ENCODE measurements around the gene CHPF.

CHPF gene

DNA sequence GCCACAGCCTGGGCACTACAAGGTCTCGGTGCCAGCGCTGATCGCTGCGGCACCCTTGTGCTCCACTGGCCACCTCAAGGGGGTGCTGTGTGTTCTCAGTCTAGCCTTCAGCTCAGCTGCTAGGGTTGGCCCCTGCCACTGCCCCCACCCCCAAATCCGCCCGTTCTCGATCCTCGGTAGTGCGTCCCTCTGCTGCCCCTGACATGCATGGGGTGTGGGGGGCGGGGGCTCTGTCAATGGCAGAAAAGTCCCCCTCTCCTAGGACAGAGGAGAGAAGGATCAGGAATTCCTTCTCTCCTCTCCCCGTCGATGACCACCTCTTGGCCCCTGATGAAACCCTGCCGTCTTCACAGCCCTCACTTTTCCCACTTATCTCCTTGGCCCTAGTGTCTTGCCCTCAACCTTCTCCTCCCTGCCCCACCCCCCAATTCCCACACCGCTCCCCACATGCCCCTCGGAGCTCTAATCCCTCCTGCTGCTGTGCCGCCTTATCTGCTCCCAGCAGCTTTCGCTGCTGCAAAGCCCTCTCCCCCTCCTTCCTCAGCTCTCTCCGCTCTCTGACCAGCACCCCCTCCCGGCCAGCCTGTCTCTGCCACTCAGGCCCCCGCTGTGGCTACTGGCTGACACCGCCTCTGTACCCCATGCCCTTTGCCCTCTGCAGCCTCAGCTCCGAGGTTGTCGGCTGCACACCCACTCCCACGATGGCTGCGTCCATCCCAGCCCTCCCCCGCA is 33.7 kb downstream of the CHPF start:
- H3K36me3 Mint-ChIP-seq (ENCODE audit: low read depth): peaks cover 3% of the 10 kb centered on the region
- H3K9me3 Mint-ChIP-seq: no peaks in the 10 kb centered on the region
- H3K4me3 Mint-ChIP-seq: no peak overlapping the region
- peaks cover 4% of the 10 kb centered on the region for H3K4me1 Mint-ChIP-seq (ENCODE audit: low read depth)
- peaks cover 49% of the 10 kb centered on the region for H3K27me3 Mint-ChIP-seq (ENCODE audit: low read depth)
- no peak overlapping the region for H3K27ac Mint-ChIP-seq

GRCh38 chr2:219508971-219509779 is 34.4 kb downstream of the CHPF start:
- H3K27me3 Mint-ChIP-seq (ENCODE audit: low read depth): peaks cover 44% of the 10 kb centered on the region
- peaks cover 6% of the 10 kb centered on the region for H3K36me3 Mint-ChIP-seq (ENCODE audit: low read depth)
- H3K4me1 Mint-ChIP-seq (ENCODE audit: low read depth): peaks cover 3% of the 10 kb centered on the region
- H3K27ac Mint-ChIP-seq: no peak overlapping the region
- no peak overlapping the region for H3K4me3 Mint-ChIP-seq
- H3K9me3 Mint-ChIP-seq: no peaks in the 10 kb centered on the region

GRCh38 chr2:219508444-219508734 is 35.2 kb downstream of the CHPF start:
- peaks cover 14% of the 10 kb centered on the region for H3K36me3 Mint-ChIP-seq (ENCODE audit: low read depth)
- H3K27ac Mint-ChIP-seq: no peak overlapping the region
- H3K9me3 Mint-ChIP-seq: no peaks in the 10 kb centered on the region
- H3K4me3 Mint-ChIP-seq: no peak overlapping the region
- peaks cover 36% of the 10 kb centered on the region for H3K27me3 Mint-ChIP-seq (ENCODE audit: low read depth)
- H3K4me1 Mint-ChIP-seq (ENCODE audit: low read depth): peaks cover 3% of the 10 kb centered on the region

GRCh38 chr2:219507581-219508443 is 35.8 kb downstream of the CHPF start:
- H3K9me3 Mint-ChIP-seq: no peaks in the 10 kb centered on the region
- H3K4me1 Mint-ChIP-seq (ENCODE audit: low read depth): peaks cover 3% of the 10 kb centered on the region
- peaks cover 31% of the 10 kb centered on the region for H3K27me3 Mint-ChIP-seq (ENCODE audit: low read depth)
- H3K36me3 Mint-ChIP-seq (ENCODE audit: low read depth): peaks cover 15% of the 10 kb centered on the region
- no peak overlapping the region for H3K27ac Mint-ChIP-seq
- H3K4me3 Mint-ChIP-seq: no peak overlapping the region

DNA sequence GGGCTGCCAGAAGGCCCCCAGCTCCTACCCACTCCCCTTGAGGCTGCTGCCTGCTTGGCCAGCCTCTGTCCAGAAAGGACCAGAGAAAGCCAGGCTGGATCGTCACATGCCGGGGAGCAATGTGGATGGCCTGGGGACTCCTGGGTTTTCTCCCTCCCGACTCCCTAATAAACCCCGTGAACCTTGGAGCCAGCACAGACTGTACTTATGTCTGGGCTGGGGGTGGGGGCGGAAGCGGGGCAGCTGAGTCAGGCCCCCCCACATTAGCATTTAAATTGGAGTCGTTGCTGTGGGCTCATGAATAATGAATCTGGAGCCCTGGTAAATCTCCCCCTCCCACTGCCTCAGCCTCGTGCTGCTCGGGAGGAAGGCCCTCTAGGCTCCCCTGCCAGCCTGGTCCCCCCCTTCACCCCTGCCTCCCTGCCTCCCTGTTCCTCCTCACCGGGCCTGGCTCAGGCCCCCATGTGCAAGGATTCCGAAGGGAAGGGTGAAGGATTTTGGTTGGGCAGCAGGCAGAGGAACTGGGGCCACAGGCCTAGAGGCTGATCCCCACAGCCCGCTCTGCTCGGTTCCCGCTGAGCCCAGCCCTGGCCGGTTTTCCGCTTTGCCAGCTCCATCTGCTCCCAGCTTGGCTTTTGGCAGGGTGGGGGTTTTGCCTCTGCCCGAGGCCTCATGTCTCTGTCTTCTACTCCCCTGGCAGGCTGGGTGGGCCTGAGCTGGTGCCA is 36.6 kb downstream of the CHPF start:
- Mint-ChIP-seq H3K4me1 (ENCODE audit: low read depth) (peaks cover 3% of the 10 kb centered on the region), H3K4me3 (no peak overlapping the region), H3K9me3 (no peaks in the 10 kb centered on the region), H3K27ac (no peak overlapping the region), H3K36me3 (ENCODE audit: low read depth) (peaks cover 15% of the 10 kb centered on the region), H3K27me3 (ENCODE audit: low read depth) (peaks cover 25% of the 10 kb centered on the region)

- no peak overlapping the region for H3K27ac Mint-ChIP-seq
- H3K4me3 Mint-ChIP-seq: no peak overlapping the region
- peaks cover 5% of the 10 kb centered on the region for H3K4me1 Mint-ChIP-seq (ENCODE audit: low read depth)
- no peaks in the 10 kb centered on the region for H3K9me3 Mint-ChIP-seq
- H3K27me3 Mint-ChIP-seq (ENCODE audit: low read depth): peaks cover 19% of the 10 kb centered on the region
- peaks cover 15% of the 10 kb centered on the region for H3K36me3 Mint-ChIP-seq (ENCODE audit: low read depth)
These were observed 37.3 kb downstream of the CHPF start for GRCh38 chr2:219506153-219506801.

- H3K4me3 Mint-ChIP-seq: no peak overlapping the region
- H3K27me3 Mint-ChIP-seq (ENCODE audit: low read depth): peaks cover 12% of the 10 kb centered on the region
- no peak overlapping the region for H3K27ac Mint-ChIP-seq
- no peaks in the 10 kb centered on the region for H3K9me3 Mint-ChIP-seq
- H3K4me1 Mint-ChIP-seq (ENCODE audit: low read depth): peaks cover 7% of the 10 kb centered on the region
- peaks cover 15% of the 10 kb centered on the region for H3K36me3 Mint-ChIP-seq (ENCODE audit: low read depth)
These were observed 38.0 kb downstream of the CHPF start for GRCh38 chr2:219505585-219505984.

GRCh38 chr2:219502618-219503017 is 41.0 kb downstream of the CHPF start:
- H3K4me3 Mint-ChIP-seq: no peak overlapping the region
- H3K36me3 Mint-ChIP-seq (ENCODE audit: low read depth): peaks cover 13% of the 10 kb centered on the region
- H3K27ac Mint-ChIP-seq: no peak overlapping the region
- peaks cover 23% of the 10 kb centered on the region for H3K4me1 Mint-ChIP-seq (ENCODE audit: low read depth)
- peaks cover 8% of the 10 kb centered on the region for H3K27me3 Mint-ChIP-seq (ENCODE audit: low read depth)
- no peaks in the 10 kb centered on the region for H3K9me3 Mint-ChIP-seq

DNA sequence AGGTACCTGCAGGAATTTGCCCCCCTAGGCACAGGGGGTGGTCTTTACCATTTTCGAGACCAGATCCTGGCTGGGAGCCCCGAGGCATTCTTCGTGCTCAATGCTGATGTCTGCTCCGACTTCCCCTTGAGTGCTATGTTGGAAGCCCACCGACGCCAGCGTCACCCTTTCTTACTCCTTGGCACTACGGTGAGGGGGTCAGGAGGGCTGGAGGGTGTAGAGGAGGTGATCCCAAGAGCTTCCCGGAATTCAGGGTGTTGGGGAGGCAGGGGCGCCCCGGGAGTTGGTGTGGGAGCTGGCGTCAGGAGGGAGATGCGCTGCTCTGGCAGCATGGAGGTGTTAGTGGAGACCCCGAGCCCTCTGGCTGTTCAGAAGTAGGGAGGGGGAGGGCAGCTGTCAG is 41.8 kb downstream of the CHPF start:
- Mint-ChIP-seq H3K4me3 (no peak overlapping the region), H3K4me1 (ENCODE audit: low read depth) (peaks cover 23% of the 10 kb centered on the region), H3K27me3 (ENCODE audit: low read depth) (peaks cover 14% of the 10 kb centered on the region), H3K9me3 (no peaks in the 10 kb centered on the region), H3K36me3 (ENCODE audit: low read depth) (peaks cover 13% of the 10 kb centered on the region), H3K27ac (no peak overlapping the region)

DNA sequence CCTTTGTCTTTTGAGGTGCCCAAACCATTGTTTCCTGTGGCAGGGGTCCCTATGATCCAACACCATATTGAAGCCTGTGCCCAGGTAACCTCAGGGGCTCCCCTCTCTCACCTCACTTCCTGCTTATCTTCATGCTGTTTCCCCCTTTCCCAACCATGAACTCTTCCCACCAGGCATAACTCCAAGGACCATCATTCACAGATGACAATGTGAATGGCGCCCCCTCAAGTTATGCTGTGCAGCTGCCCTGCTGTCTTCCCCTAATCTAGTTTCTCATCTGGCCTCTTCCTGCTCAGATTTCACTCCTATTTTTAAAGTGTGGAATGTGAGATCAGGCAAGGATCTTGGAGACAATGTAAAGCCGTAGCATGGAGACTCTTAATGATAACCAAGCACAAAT is 43.5 kb downstream of the CHPF start:
- Mint-ChIP-seq H3K36me3 (ENCODE audit: low read depth) (peaks cover 11% of the 10 kb centered on the region), H3K27me3 (ENCODE audit: low read depth) (peaks cover 28% of the 10 kb centered on the region), H3K27ac (peak overlapping the region; percentile 38), H3K4me3 (peak overlapping the region; percentile 93), H3K4me1 (ENCODE audit: low read depth) (peaks cover 23% of the 10 kb centered on the region), H3K9me3 (no peaks in the 10 kb centered on the region)

GRCh38 chr2:219499555-219499954 is 44.1 kb downstream of the CHPF start:
- peak overlapping the region; percentile 93 for H3K4me3 Mint-ChIP-seq
- H3K4me1 Mint-ChIP-seq (ENCODE audit: low read depth): peaks cover 23% of the 10 kb centered on the region
- H3K9me3 Mint-ChIP-seq: no peaks in the 10 kb centered on the region
- peaks cover 34% of the 10 kb centered on the region for H3K27me3 Mint-ChIP-seq (ENCODE audit: low read depth)
- peaks cover 11% of the 10 kb centered on the region for H3K36me3 Mint-ChIP-seq (ENCODE audit: low read depth)
- H3K27ac Mint-ChIP-seq: peak overlapping the region; percentile 88

DNA sequence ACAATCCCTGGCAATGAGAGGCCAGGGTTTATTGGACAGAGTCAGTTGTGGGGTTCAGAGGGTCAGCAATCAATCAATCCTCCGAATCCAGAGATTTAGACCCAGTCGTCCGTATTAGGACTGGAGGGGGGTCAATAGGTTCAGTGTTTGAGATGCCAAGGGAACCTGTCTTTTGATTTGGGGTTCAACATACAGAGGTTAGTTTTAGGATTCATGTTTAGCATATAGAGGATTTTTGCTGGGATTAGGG is 44.6 kb downstream of the CHPF start:
- H3K9me3 Mint-ChIP-seq: no peaks in the 10 kb centered on the region
- peak overlapping the region; percentile 88 for H3K27ac Mint-ChIP-seq
- peak overlapping the region; percentile 93 for H3K4me3 Mint-ChIP-seq
- peaks cover 23% of the 10 kb centered on the region for H3K4me1 Mint-ChIP-seq (ENCODE audit: low read depth)
- peaks cover 7% of the 10 kb centered on the region for H3K36me3 Mint-ChIP-seq (ENCODE audit: low read depth)
- peaks cover 40% of the 10 kb centered on the region for H3K27me3 Mint-ChIP-seq (ENCODE audit: low read depth)

DNA sequence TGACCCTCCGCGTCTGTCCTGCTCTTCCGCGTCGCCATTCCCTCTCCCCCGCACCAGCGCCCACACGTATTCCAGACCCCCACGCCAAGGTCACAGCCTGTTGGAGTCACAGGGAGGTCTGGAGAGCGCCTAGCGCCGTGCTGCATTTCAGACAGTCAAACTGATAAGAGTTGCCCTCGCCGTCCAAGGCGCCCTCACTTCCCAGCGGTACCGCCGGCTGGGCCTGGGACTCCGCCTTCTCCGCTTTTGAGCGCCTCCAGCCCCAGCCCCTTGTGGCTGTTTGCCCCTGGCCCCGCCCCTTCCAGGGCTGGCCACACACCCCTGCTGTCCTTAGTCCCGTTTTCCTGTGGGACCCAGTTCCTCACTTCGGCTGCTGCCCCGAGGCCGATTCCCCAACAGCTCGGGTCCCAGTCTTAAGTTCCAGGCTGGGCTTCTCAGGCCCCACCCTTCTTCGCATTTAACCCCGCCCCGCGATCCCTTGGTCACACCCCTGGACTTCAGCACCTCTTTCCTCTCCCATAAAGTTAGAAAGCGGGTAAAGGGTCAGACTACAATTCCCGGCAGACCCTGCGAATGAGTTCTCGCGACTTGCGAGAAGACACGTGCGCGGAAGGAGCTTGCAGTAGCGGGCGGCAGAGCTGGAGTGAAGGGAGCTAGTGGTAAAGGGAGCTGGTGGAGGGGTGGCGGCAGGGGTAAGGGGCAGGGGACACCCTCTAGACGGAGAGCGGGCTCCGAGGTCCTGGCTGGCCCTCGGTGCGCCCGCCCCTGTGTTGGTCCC is 45.1 kb downstream of the CHPF start, which contains the start of gene GMPPA:
Gene GMPPA, plus strand, starts transcription at position 612 of the 778 bp plus-strand sequence. CDS start 1,085 bp downstream, outside the sequence.
- Mint-ChIP-seq H3K36me3 (ENCODE audit: low read depth) (peaks cover 1% of the 10 kb centered on the region), H3K9me3 (no peaks in the 10 kb centered on the region), H3K4me1 (ENCODE audit: low read depth) (peaks cover 23% of the 10 kb centered on the region), H3K27me3 (ENCODE audit: low read depth) (peaks cover 45% of the 10 kb centered on the region), H3K4me3 (peak within 1 kb of the TSS; percentile 93), H3K27ac (peak within 1 kb of the TSS; percentile 88)
